Endothelial cell of umbilical vein (primary cell): Measurements from ENCODE around the gene DBF4B.

Experiments
- CTCF ChIP-seq, 2 donors: IDR thresholded peaks; 1 replicate in 1 of 2; 2 replicates in 1 of 2; pipeline ENCODE4 v1.5.1; 2011; ENCODE audit warnings: low read length in 2 of 2, mild to moderate bottlenecking in 2 of 2, moderate library complexity in 2 of 2, control low read depth in 1 of 2, inconsistent platforms in 1 of 2, low read depth in 1 of 2; ENCODE audit not compliant: insufficient read depth in 1 of 2; ENCODE audit errors: extremely low read depth in 1 of 2
- EZH2 ChIP-seq: IDR thresholded peaks from 2 replicates; pipeline ENCODE4 v1.6.1; 2012; ENCODE audit warnings: borderline replicate concordance, low read depth, mild to moderate bottlenecking, moderate library complexity, low read length, inconsistent platforms; ENCODE audit not compliant: severe bottlenecking
- FOS ChIP-seq: IDR thresholded peaks from 2 replicates; pipeline ENCODE4 v1.6.1; 2011; ENCODE audit warnings: mild to moderate bottlenecking, low read length, moderate library complexity, borderline replicate concordance; ENCODE audit not compliant: insufficient read depth
- GATA2 ChIP-seq: IDR thresholded peaks from 2 replicates; pipeline ENCODE4 v1.7.0; 2011; ENCODE audit warnings: low read depth, mild to moderate bottlenecking, moderate library complexity, mixed read lengths, low read length; ENCODE audit not compliant: insufficient read length, insufficient read depth
- JUN ChIP-seq: IDR thresholded peaks from 2 replicates; pipeline ENCODE4 v1.6.1; 2011; ENCODE audit warnings: borderline replicate concordance, low read depth; ENCODE audit not compliant: insufficient read length, insufficient read depth
- MAX ChIP-seq: IDR thresholded peaks from 2 replicates; pipeline ENCODE4 v1.6.1; 2011; ENCODE audit not compliant: insufficient read depth, insufficient read length
- MYC ChIP-seq: IDR thresholded peaks from one replicate; pipeline ENCODE4 v1.6.1; 2011; ENCODE audit warnings: mild to moderate bottlenecking, low read depth, low read length
- POLR2A ChIP-seq: IDR thresholded peaks from 2 replicates; pipeline ENCODE4 v1.6.1; 2012; ENCODE audit warnings: low read depth, mild to moderate bottlenecking, control low read depth, low read length
- POLR2AphosphoS5 ChIP-seq: IDR thresholded peaks from 2 replicates; pipeline ENCODE4 v1.6.1; 2012; ENCODE audit warnings: low read depth, mild to moderate bottlenecking, control low read depth, low read length, moderate library complexity; ENCODE audit not compliant: insufficient read depth

DNA sequence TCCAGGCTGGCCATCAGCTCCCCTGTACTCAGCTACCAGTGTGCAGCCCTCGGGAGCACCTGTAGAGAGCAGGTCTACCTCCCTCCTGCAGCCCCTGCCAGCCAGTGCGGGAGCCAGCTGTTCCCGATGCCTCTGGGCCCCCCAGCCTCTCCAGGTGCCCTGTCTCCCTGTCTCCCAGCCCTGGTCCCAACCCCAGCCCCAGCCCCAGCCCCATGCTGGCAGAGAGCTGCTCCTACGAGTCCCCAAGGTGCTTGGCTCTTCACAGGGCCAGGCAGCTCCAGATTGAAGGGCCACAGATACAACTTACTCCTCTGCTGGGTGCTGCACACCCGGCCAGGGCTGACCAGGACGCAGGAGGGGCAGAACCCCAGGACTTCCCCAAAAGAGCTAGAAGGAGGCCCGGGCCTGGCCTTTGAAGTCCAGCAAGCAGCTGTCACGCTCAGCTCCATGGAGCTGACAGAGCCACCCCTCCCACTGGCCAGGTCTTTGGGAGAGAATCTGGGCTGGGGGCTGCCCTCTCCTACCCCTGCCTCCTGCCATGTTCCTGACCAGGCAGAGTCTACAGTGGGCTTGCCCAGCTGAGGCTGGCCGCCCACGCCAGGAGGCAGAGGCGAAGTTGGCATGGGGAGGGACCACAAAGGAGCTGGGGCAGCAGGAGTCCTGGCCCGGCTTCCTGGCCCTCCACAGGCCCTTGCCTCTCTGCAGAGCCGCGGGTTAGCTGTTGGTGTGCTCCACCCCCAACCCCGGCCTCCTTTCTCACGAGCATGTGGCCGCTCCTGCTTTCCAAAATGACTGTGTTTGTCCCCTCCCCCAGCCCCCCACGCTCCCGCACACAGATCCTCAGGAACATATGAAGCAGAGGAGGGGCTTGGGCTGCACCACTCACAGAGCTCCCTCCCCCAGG, 40.9 kb downstream of the DBF4B start:
- TF ChIP-seq POLR2A (no peak), CTCF (IDR thresholded peaks at IDR 0.05; ENCODE audit: extremely low read depth in 1 of 2, insufficient read depth in 1 of 2, low read depth in 1 of 2, low read length in 2 of 2) (no peak), MAX (no peak), EZH2 (no peak), POLR2AphosphoS5 (no peak), FOS (no peak), JUN (no peak), GATA2 (no peak), MYC (no peak)
